ENCODE results near the gene S100A16. TPM values are rescaled to one million over a fixed set of nuclear protein-coding genes. Genes with fewer than 3 reads are reported as not detected.

The S100A16 gene
- total RNA-seq, 4 donors from 2014 or later = 107 to 277 (median 193) TPM

GRCh38 chr1:153623101-153623500 lies 10.2 kb upstream of the S100A16 start:
- Histone ChIP-seq H3K27me3 (no peaks in the 10 kb centered on the region), H3K9me3 (no peaks in the 10 kb centered on the region), H3K4me3 (no peak overlapping the region), H3K4me1 (peaks cover 0 to 19% (median 3%) of the 10 kb centered on the region in 4 donors), H3K36me3 (peaks cover 0 to 16% (median 0%) of the 10 kb centered on the region in 3 donors), H3K27ac (no peak overlapping the region)
- TF ChIP-seq POLR2A (IDR thresholded peaks at IDR 0.05) (no peak), CTCF (IDR thresholded peaks at IDR 0.05) (no peak)
- DNase-seq = peak in 1 of 3 donors; percentile 39

GRCh38 chr1:153619171-153619570 lies 6.2 kb upstream of the S100A16 start:
- no peak overlapping the region for H3K4me3 ChIP-seq
- peaks cover 0 to 16% (median 0%) of the 10 kb centered on the region in 3 donors for H3K36me3 ChIP-seq
- no peak overlapping the region for H3K27ac ChIP-seq
- H3K27me3 ChIP-seq = no peaks in the 10 kb centered on the region
- H3K4me1 ChIP-seq = peaks cover 0 to 17% (median 4%) of the 10 kb centered on the region in 4 donors
- TF ChIP-seq CTCF (IDR thresholded peaks at IDR 0.05) (no peak), POLR2A (IDR thresholded peaks at IDR 0.05) (no peak)
- H3K9me3 ChIP-seq = no peaks in the 10 kb centered on the region
- peak in 1 of 3 donors; percentile 18 for DNase-seq

GRCh38 chr1:153617663-153618062 lies 4.7 kb upstream of the S100A16 start:
- Histone ChIP-seq H3K4me1 (peaks cover 0 to 27% (median 4%) of the 10 kb centered on the region in 4 donors), H3K27me3 (no peaks in the 10 kb centered on the region), H3K36me3 (peaks cover 0 to 12% (median 0%) of the 10 kb centered on the region in 3 donors), H3K4me3 (no peak overlapping the region), H3K27ac (peak overlapping the region in 3 of 4 donors; percentile 10 to 100 (median 85)), H3K9me3 (no peaks in the 10 kb centered on the region)
- peak in 2 of 3 donors; percentile 66 to 94 for DNase-seq
- TF ChIP-seq POLR2A (IDR thresholded peaks at IDR 0.05) (peak in 1 of 2 donors; percentile 33), CTCF (IDR thresholded peaks at IDR 0.05) (peak in 4 of 6 experiments; percentile 40 to 96 (median 64))

GRCh38 chr1:153616917-153617311 lies 4.0 kb upstream of the S100A16 start:
- H3K27ac ChIP-seq = peak overlapping the region; percentile 10 to 100 (median 84)
- DNase-seq = peak in 2 of 3 donors; percentile 50 to 55
- H3K4me1 ChIP-seq = peaks cover 0 to 27% (median 4%) of the 10 kb centered on the region in 4 donors
- TF ChIP-seq CTCF (IDR thresholded peaks at IDR 0.05) (no peak), POLR2A (IDR thresholded peaks at IDR 0.05) (no peak)
- peak overlapping the region in 1 of 4 donors; percentile 9 for H3K4me3 ChIP-seq
- H3K9me3 ChIP-seq = no peaks in the 10 kb centered on the region
- no peaks in the 10 kb centered on the region for H3K27me3 ChIP-seq
- peaks cover 0 to 12% (median 0%) of the 10 kb centered on the region in 3 donors for H3K36me3 ChIP-seq

GRCh38 chr1:153616144-153616916 lies 3.4 kb upstream of the S100A16 start, which contains the start of gene S100A14:
TSS of gene S100A14 (minus strand) at chr1:153616325. CDS start at chr1:153615858, 467 bp downstream.
- Histone ChIP-seq H3K9me3 (no peaks in the 10 kb centered on the region), H3K4me1 (peaks cover 0 to 30% (median 4%) of the 10 kb centered on the region in 4 donors), H3K36me3 (peaks cover 0 to 12% (median 0%) of the 10 kb centered on the region in 3 donors), H3K27me3 (no peaks in the 10 kb centered on the region), H3K27ac (peak within 1 kb of the TSS; percentile 17 to 100 (median 84)), H3K4me3 (peak within 1 kb of the TSS in 3 of 4 donors; percentile 11 to 62 (median 52))
- TF ChIP-seq CTCF (IDR thresholded peaks at IDR 0.05) (no peak), POLR2A (IDR thresholded peaks at IDR 0.05) (peak; percentile 76 to 94)
- DNase-seq = peak in 2 of 3 donors; percentile 93 to 94

Measured in Peyer's patch (tissue), 4 donors.